Adipocyte (in vitro differentiated cells): ENCODE data around the gene MED16.

Experiments
- DNase-seq: peaks from one replicate; pipeline ENCODE4 v3.0.0-alpha.2; 2015; ENCODE audit warnings: low read depth
- H3K27me3 ChIP-seq: replicated peaks from 2 replicates; pipeline ENCODE4 v1.7.0; 2013; ENCODE audit warnings: mild to moderate bottlenecking, low read length, moderate library complexity; ENCODE audit not compliant: control insufficient read depth, insufficient read depth
- H3K36me3 ChIP-seq: 2 replicates; pipeline ENCODE4 v1.7.0; 2013; ENCODE audit warnings: low read length, mild to moderate bottlenecking, moderate library complexity; ENCODE audit not compliant: control insufficient read depth, insufficient read depth, severe bottlenecking
- H3K4me1 ChIP-seq: 2 replicates; pipeline ENCODE4 v1.7.0; 2013; ENCODE audit warnings: mild to moderate bottlenecking, low read length, moderate library complexity; ENCODE audit not compliant: control insufficient read depth, insufficient read depth
- H3K4me3 ChIP-seq: 2 replicates; pipeline ENCODE4 v1.7.0; 2013; ENCODE audit warnings: mild to moderate bottlenecking, low read length, moderate library complexity
- H3K9ac ChIP-seq: 2 replicates; pipeline ENCODE4 v1.7.0; 2013; ENCODE audit warnings: mild to moderate bottlenecking, low read length, moderate library complexity
- H3K9me3 ChIP-seq: 2 replicates; pipeline ENCODE4 v1.7.0; 2013; ENCODE audit warnings: mild to moderate bottlenecking, low read length, moderate library complexity; ENCODE audit not compliant: control insufficient read depth

MED16 gene

DNA sequence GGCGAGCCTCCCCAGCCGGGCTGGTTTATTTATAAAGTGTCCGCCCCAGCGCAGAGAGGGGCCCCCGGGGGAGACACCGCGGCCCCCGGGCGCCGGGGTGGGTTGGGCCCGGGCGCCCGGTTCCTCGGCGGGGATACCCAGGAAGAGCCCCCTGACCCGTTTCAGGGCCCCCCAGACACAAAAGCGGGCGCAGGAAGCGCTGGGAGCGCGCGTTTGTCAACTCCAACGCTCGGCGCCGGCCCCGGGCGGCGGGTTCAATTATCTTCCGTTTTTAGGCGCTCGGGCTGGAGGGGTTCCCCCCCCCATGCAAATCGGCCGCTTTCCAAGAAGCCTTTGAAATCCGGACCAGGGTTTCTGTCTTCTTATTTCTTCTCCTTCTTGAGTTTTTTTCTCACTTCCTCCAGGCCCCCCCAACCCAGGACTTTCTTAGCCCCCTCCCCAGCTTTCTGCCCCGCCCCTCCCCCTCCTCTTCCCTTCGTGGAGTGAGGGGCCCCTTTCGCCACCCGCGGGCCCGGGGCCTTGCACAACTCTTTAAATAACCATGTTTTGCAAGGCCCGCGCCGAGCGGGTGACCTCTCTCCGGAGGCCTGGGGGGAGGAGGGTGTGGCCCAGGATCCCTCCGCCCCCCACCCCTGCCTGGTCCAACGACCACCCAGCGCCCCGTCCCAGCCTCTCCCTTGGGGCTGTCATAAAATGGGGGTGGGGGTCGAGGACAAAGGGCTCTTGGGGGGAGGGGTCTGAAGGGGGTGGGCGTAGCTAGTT lies 33.8 kb upstream of the MED16 start:
- H3K27me3 ChIP-seq, result no peaks in the 10 kb centered on the region
- H3K9me3 ChIP-seq, result no peaks in the 10 kb centered on the region
- peak overlapping the region; percentile 97 for H3K9ac ChIP-seq
- DNase-seq, result peak; percentile 89
- peaks cover 19% of the 10 kb centered on the region for H3K4me1 ChIP-seq
- peak overlapping the region; percentile 91 for H3K4me3 ChIP-seq
- peaks cover 10% of the 10 kb centered on the region for H3K36me3 ChIP-seq

DNA sequence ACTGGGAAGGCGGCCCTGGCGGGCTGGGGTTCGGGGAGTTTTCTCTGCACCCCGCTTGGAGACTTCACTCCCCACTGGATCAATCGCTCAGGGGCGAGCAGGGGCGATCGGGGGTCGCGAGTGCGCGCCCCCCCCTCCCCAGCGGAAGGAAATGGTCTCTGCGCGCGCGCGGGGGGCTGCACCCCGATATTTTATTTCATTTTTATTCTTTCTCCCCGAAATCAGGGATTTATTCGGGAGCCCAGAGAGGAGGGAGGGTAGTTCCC lies 33.3 kb upstream of the MED16 start:
- peaks cover 19% of the 10 kb centered on the region for H3K4me1 ChIP-seq
- peak overlapping the region; percentile 97 for H3K9ac ChIP-seq
- DNase-seq, result no peak
- H3K4me3 ChIP-seq, result peak overlapping the region; percentile 91
- peaks cover 10% of the 10 kb centered on the region for H3K36me3 ChIP-seq
- H3K9me3 ChIP-seq, result no peaks in the 10 kb centered on the region
- H3K27me3 ChIP-seq, result no peaks in the 10 kb centered on the region

DNA sequence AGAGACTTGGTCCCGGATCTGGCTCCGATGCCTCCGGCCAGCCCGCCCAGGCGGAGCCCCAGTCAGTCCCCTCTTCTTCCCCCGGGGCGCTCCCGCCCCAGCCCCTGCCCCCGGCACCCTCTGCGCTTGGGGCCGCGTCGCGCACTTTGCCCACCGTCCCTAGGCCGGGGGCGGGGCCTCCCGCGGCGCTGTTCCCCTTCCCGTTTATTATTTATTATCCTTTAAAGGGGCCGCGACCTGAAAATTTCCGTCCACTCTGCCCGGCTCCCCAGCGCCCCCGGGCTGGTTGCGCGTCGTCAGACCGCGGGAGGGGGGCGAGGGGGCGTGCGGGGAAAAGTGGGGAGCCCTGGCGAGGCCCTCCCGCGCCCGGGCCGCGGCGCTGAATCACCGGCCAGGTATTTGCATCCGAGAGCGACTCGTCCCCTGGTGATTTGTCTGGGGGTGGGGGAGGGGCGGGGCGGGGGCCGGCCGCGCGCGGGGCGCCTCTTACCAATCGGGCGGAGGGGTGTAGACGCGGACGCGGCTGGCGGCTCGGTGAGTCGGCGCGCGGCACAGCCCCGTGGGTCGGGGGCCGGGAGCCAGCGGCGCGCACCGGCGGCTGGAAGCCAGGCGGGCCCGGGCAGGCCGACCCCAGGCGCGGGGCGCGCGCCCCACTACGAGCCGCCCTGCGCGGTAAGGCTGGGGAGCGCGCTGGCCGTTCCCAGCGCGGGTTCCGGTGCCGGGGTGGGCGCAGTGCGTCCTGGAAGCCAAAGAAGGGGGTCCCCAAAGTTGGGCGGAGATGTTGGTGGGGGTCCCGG lies 32.7 kb upstream of the MED16 start, which contains the start of gene ARID3A:
Gene ARID3A, plus strand, starts transcription at position 510 of the 797 bp plus-strand sequence. CDS start 3,494 bp downstream, outside the sequence.
- Histone ChIP-seq H3K36me3 (peaks cover 5% of the 10 kb centered on the region), H3K4me3 (peak within 1 kb of the TSS; percentile 91), H3K4me1 (peaks cover 19% of the 10 kb centered on the region), H3K9me3 (no peaks in the 10 kb centered on the region), H3K27me3 (no peaks in the 10 kb centered on the region), H3K9ac (peak within 1 kb of the TSS; percentile 97)
- peak; percentile 91 for DNase-seq

DNA sequence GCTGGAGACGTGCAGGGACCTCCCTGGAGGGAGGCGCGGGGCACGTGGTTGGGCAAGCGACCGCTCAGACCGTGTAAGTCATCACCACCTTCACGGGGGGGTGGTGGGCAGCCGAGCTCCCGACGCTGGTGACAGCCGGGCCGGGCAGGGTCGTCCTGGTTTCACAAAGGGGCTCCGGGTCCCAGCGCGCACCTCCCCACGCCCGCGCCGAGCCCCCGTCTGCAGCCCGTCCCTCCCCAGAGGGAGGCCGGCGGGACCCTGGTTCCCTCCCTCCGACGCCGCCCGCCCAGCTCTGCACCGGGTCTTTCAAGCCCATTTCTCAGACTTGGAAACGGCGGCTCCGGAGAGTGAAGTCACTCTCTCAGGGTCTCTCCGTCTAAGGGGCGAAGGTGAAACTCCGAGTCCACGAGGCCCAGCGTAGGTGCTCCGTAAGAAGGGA lies 32.1 kb upstream of the MED16 start:
- Histone ChIP-seq H3K9me3 (no peaks in the 10 kb centered on the region), H3K9ac (peak overlapping the region; percentile 90)

DNA sequence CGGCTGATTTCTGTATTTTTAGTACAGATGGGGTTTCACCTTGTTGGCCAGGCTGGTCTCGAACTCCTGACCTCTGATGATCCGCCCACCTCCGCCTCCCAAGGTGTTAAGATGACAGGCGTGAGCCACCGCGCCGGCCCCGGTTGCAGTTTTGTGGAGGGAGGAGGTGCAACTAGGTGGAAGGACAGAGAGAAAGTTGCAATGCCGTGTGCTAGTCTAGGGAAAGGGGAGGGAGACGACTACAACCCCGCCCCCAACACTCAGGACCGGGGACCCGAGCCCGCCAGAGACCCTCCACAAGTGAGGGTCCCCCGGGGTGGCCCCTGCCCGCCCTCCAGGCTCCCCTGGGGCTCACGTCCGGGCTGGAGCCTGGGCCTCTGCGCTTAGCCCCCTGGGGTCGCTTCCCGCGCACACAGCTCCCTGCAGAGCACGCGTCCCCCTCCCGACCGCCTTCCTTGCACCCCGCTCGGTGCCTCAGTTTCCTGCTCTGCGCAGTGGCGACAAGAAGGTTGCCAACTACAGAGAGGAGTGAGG lies 31.6 kb upstream of the MED16 start:
- no peaks in the 10 kb centered on the region for H3K36me3 ChIP-seq
- H3K9me3 ChIP-seq, result no peaks in the 10 kb centered on the region
- H3K4me3 ChIP-seq, result peak overlapping the region; percentile 88
- H3K4me1 ChIP-seq, result peaks cover 19% of the 10 kb centered on the region
- DNase-seq, result no peak
- no peaks in the 10 kb centered on the region for H3K27me3 ChIP-seq
- H3K9ac ChIP-seq, result peak overlapping the region; percentile 90

More for the DNA sequence above, 32.1 kb upstream of the MED16 start:
- peaks cover 19% of the 10 kb centered on the region for H3K4me1 ChIP-seq
- H3K27me3 ChIP-seq, result no peaks in the 10 kb centered on the region
- H3K36me3 ChIP-seq, result peaks cover 4% of the 10 kb centered on the region
- DNase-seq, result peak; percentile 53
- H3K4me3 ChIP-seq, result peak overlapping the region; percentile 88

DNA sequence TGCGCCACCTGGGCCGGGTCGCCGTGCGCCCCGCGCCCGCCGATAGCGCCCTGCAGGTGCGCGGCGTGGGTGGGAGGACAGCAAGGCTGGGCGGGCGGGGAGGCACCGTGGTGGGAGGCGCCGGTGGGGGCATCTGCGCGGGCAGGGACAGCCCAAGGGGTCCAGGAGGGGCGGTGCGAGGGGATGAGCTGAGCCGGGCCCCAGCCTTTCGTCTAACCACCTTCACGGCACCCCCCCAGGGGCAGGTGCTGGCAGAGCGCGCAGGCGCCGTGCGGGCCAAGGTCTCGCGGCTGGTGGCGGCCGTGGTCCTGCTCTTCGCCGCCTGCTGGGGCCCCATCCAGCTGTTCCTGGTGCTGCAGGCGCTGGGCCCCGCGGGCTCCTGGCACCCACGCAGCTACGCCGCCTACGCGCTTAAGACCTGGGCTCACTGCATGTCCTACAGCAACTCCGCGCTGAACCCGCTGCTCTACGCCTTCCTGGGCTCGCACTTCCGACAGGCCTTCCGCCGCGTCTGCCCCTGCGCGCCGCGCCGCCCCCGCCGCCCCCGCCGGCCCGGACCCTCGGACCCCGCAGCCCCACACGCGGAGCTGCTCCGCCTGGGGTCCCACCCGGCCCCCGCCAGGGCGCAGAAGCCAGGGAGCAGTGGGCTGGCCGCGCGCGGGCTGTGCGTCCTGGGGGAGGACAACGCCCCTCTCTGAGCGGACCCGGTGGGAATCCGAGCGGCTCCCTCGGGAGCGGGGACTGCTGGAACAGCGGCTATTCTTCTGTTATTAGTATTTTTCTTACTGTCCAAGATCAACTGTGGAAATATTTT lies 27.3 kb upstream of the MED16 start:
- no peaks in the 10 kb centered on the region for H3K9me3 ChIP-seq
- no peaks in the 10 kb centered on the region for H3K36me3 ChIP-seq
- peaks cover 5% of the 10 kb centered on the region for H3K27me3 ChIP-seq
- H3K4me3 ChIP-seq, result no peak overlapping the region
- peaks cover 7% of the 10 kb centered on the region for H3K4me1 ChIP-seq
- peak; percentile 54 for DNase-seq
- no peak overlapping the region for H3K9ac ChIP-seq

DNA sequence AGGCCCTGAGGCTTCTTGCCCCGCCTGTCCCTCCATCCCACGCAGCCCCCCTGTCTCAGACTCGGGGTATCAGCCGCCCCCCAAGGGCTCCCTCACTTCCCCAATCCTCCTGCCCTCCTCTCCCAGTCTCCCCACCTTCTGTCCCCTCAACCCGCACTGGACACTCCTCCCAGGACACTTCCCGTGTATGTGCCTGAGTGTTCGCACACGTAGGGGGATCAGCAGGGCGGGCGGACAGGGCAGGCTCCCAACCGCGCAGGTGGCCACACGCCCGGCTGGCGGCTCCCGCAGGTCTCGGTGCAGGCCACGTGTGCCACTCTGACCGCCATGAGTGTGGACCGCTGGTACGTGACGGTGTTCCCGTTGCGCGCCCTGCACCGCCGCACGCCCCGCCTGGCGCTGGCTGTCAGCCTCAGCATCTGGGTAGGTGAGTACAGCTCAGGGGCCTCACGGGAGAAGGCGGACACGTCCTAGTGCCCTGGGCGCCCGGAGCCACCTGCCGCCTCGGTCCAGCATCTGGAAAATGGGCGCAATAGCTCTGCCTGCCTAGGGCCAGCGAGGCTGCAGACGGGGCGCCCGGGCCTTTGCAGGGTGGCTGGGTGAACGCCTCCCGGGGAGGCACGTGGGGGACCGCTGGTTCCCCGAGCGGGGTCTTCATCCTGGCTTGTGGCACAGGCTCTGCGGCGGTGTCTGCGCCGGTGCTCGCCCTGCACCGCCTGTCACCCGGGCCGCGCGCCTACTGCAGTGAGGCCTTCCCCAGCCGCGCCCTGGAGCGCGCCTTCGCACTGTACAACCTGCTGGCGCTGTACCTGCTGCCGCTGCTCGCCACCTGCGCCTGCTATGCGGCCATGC lies 26.4 kb upstream of the MED16 start:
- H3K9me3 ChIP-seq, result no peaks in the 10 kb centered on the region
- H3K36me3 ChIP-seq, result no peaks in the 10 kb centered on the region
- peaks cover 5% of the 10 kb centered on the region for H3K27me3 ChIP-seq
- H3K9ac ChIP-seq, result no peak overlapping the region
- no peak overlapping the region for H3K4me3 ChIP-seq
- no peak for DNase-seq
- H3K4me1 ChIP-seq, result peaks cover 3% of the 10 kb centered on the region

DNA sequence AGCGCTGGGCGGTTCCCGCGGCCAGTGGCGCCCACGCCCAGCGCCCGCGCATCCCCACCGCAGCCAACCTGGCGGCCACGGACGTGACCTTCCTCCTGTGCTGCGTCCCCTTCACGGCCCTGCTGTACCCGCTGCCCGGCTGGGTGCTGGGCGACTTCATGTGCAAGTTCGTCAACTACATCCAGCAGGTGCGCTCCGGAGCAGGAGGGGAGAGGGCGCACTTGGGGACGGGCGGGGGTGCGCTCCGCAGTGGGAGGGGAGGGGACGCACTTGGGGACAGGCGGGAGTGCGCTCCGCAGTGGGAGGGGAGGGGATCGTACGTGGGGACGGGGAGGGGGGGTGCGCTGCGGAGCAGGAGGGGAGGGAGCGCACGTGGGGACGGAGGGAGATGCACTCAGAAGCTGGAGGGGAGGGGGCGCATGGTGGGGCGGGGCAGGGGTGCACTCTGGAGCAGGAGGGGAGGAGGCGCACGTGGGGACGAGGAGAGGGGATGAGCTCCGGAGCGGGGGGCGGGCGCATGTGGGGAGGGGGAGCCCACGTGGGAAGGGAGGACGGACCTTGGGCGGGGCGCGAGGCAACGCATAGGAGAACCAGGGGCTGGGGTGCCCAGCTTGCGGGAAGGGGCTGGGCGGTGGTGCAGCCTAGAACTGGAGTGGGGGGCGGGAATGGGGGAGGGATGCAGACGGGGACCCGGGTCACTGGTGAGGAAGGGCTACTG lies 25.7 kb upstream of the MED16 start:
- peaks cover 4% of the 10 kb centered on the region for H3K4me1 ChIP-seq
- no peak overlapping the region for H3K9ac ChIP-seq
- H3K27me3 ChIP-seq, result peaks cover 5% of the 10 kb centered on the region
- DNase-seq, result no peak
- H3K36me3 ChIP-seq, result no peaks in the 10 kb centered on the region
- H3K4me3 ChIP-seq, result no peak overlapping the region
- H3K9me3 ChIP-seq, result no peaks in the 10 kb centered on the region

DNA sequence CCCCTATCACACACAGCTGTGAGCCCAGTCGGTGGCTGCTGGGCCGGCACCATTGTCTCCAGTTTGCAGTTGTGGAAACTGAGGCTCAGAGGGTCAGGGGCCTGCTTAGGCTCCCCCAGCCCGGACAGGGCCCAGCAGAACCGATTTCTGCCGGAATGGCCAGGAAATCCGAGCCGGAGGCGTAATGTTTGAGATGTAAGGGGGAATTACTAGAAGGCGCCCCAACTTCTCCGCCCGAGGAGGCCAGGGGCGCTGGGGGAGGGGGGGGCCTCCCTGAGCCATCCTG lies 25.1 kb upstream of the MED16 start:
- Histone ChIP-seq H3K9me3 (no peaks in the 10 kb centered on the region), H3K36me3 (no peaks in the 10 kb centered on the region), H3K4me3 (no peak overlapping the region), H3K9ac (no peak overlapping the region), H3K4me1 (peaks cover 6% of the 10 kb centered on the region), H3K27me3 (peaks cover 5% of the 10 kb centered on the region)
- DNase-seq, result no peak
